ENCODE data around the gene VWA1. TPM values are rescaled to one million over a fixed set of nuclear protein-coding genes. Genes with fewer than 3 reads are reported as not detected.
"Not testable (repeated sequence)": the region's sequence is repeated elsewhere in the genome, so short reads cannot be mapped to it uniquely, and the experiment has no call there.

The VWA1 gene
- total RNA-seq, 4 donors from 2014 or later, result 142 to 261 (median 161) TPM

- peaks cover 0 to 72% (median 25%) of the 10 kb centered on the region in 4 donors for H3K4me1 ChIP-seq
- WGBS, 2 donors, result 78 to 83% methylated on average over 22 of the region's 22 CpGs
- H3K27ac ChIP-seq, result peak overlapping the region in 3 of 4 donors; percentile 69 to 93 (median 89)
- DNase-seq (ENCODE audit: low spot score in 2 of 2), result no peak
- H3K36me3 ChIP-seq, result peaks cover 0 to 81% (median 10%) of the 10 kb centered on the region in 3 donors
- peak overlapping the region in 1 of 4 donors; percentile 96 for H3K4me3 ChIP-seq
- TF ChIP-seq POLR2A (IDR thresholded peaks at IDR 0.05) (no peak), EP300 (IDR thresholded peaks at IDR 0.05) (no peak), CTCF (IDR thresholded peaks at IDR 0.05) (no peak)
- H3K9me3 ChIP-seq, result no peaks in the 10 kb centered on the region
- no peaks in the 10 kb centered on the region for H3K27me3 ChIP-seq
Observed at GRCh38 chr1:1400576-1401456, 34.7 kb upstream of the VWA1 start.

- Histone ChIP-seq H3K36me3 (peaks cover 0 to 77% (median 10%) of the 10 kb centered on the region in 3 donors), H3K27ac (no peak overlapping the region), H3K4me1 (peaks cover 4 to 79% (median 32%) of the 10 kb centered on the region in 4 donors), H3K27me3 (no peaks in the 10 kb centered on the region), H3K4me3 (no peak overlapping the region), H3K9me3 (no peaks in the 10 kb centered on the region)
- no peak for DNase-seq (ENCODE audit: low spot score in 2 of 2)
- TF ChIP-seq EP300 (IDR thresholded peaks at IDR 0.05) (no peak), CTCF (IDR thresholded peaks at IDR 0.05) (no peak), POLR2A (IDR thresholded peaks at IDR 0.05) (no peak)
- 82 to 87% methylated on average over 7 of the region's 7 CpGs for WGBS, 2 donors
Observed at GRCh38 chr1:1401457-1402010, 34.0 kb upstream of the VWA1 start.

GRCh38 chr1:1402072-1402900, 33.2 kb upstream of the VWA1 start:
- no peak for DNase-seq (ENCODE audit: low spot score in 2 of 2)
- Histone ChIP-seq H3K27ac (no peak overlapping the region), H3K4me1 (peaks cover 4 to 75% (median 33%) of the 10 kb centered on the region in 4 donors), H3K9me3 (no peaks in the 10 kb centered on the region), H3K27me3 (no peaks in the 10 kb centered on the region), H3K36me3 (peaks cover 0 to 69% (median 9%) of the 10 kb centered on the region in 3 donors), H3K4me3 (no peak overlapping the region)
- TF ChIP-seq CTCF (IDR thresholded peaks at IDR 0.05) (no peak), EP300 (IDR thresholded peaks at IDR 0.05) (no peak), POLR2A (IDR thresholded peaks at IDR 0.05) (no peak)
- 73 to 76% methylated on average over 20 of the region's 20 CpGs for WGBS, 2 donors

GRCh38 chr1:1402901-1403392, 32.5 kb upstream of the VWA1 start:
- peaks cover 4 to 70% (median 32%) of the 10 kb centered on the region in 4 donors for H3K4me1 ChIP-seq
- H3K27ac ChIP-seq; H3K4me3 ChIP-seq; DNase-seq (ENCODE audit: low spot score in 2 of 2); H3K9me3 ChIP-seq; H3K27me3 ChIP-seq: not testable (repeated sequence)
- H3K36me3 ChIP-seq, result peaks cover 0 to 63% (median 5%) of the 10 kb centered on the region in 3 donors
- WGBS, 2 donors, result 80 to 83% methylated on average over 9 of the region's 9 CpGs

- no peak for TF ChIP-seq EP300 (IDR thresholded peaks at IDR 0.05)
- TF ChIP-seq POLR2A (IDR thresholded peaks at IDR 0.05), result no peak
- no peak for TF ChIP-seq CTCF (IDR thresholded peaks at IDR 0.05)
- WGBS, 2 donors, result 56 to 64% methylated on average over 7 of the region's 7 CpGs
- H3K27ac ChIP-seq, result no peak overlapping the region
- H3K36me3 ChIP-seq, result peaks cover 0 to 61% (median 5%) of the 10 kb centered on the region in 3 donors
- no peak overlapping the region for H3K4me3 ChIP-seq
- no peak for DNase-seq (ENCODE audit: low spot score in 2 of 2)
- no peaks in the 10 kb centered on the region for H3K27me3 ChIP-seq
- peaks cover 4 to 71% (median 30%) of the 10 kb centered on the region in 4 donors for H3K4me1 ChIP-seq
- H3K9me3 ChIP-seq, result no peaks in the 10 kb centered on the region
Observed at GRCh38 chr1:1403653-1404052, 31.8 kb upstream of the VWA1 start.

All from tibial nerve (tissue), 4 donors.